Duodenal mucosa (tissue), 2 donors: ENCODE data around the gene DENND1A.

Source experiments
- H3K27ac ChIP-seq: one replicate; pipeline ENCODE4 v1.7.0; 2013; ENCODE audit warnings: low read depth, low read length
- H3K27me3 ChIP-seq, 2 donors: one replicate each; pipeline ENCODE4 v1.7.0; 2013; ENCODE audit warnings: low read length in 2 of 2, control low read depth in 1 of 2; ENCODE audit not compliant: insufficient read depth in 2 of 2, control insufficient read depth in 1 of 2
- H3K36me3 ChIP-seq, 2 donors: one replicate each; pipeline ENCODE4 v1.7.0; 2013; ENCODE audit warnings: low read length in 2 of 2, control low read depth in 1 of 2; ENCODE audit not compliant: insufficient read depth in 2 of 2, control insufficient read depth in 1 of 2
- H3K4me1 ChIP-seq, 2 donors: one replicate each; pipeline ENCODE4 v1.7.0; 2013; ENCODE audit warnings: low read length in 2 of 2, control low read depth in 1 of 2; ENCODE audit not compliant: insufficient read depth in 2 of 2, control insufficient read depth in 1 of 2
- H3K4me3 ChIP-seq, 2 donors: one replicate each; pipeline ENCODE4 v1.7.0; 2013; ENCODE audit warnings: low read length in 2 of 2, low read depth in 1 of 2
- H3K9ac ChIP-seq, 2 donors: one replicate each; pipeline ENCODE4 v1.7.0; 2013; ENCODE audit warnings: low read length in 2 of 2, low read depth in 1 of 2
- H3K9me3 ChIP-seq, 2 donors: one replicate each; pipeline ENCODE4 v1.7.0; 2013; ENCODE audit warnings: low read length in 2 of 2, control low read depth in 1 of 2; ENCODE audit not compliant: control insufficient read depth in 1 of 2

DENND1A gene

DNA sequence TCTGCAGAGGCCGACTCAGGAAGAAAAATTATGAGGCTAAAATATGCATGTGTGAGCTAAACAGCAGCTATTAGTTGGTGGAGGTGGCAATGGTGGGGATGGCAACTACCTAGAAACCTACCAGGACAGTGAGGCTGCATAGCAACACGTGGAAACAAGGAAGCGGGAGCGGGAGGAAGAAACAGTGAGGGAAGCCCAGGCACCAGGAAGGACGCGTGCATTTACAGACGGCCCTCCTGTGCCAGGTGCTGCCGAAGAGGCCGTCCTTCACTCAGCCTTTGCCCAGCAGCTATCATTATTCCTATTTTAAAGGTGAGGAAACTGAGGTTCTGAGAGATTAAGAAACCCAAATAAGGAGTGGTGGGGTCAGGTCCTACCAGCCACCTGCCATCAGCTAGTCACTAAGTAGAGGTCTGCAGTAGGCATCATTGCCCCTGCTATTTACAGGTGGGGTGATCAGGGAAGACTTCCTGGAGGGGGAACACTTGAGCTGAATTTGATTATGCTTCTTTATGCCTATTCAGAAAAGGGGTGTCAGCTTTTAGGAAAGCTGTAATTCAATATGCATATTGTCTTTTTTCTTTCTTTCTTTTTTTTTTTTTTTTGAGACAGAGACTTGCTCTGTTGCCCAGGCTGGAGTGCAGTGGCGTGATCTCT is 448.6 kb downstream of the DENND1A start:
- H3K9me3 ChIP-seq: no peaks in the 10 kb centered on the region
- no peaks in the 10 kb centered on the region for H3K36me3 ChIP-seq
- H3K4me3 ChIP-seq: no peak overlapping the region
- H3K4me1 ChIP-seq: peaks cover 62 to 69% of the 10 kb centered on the region in 2 donors
- no peak overlapping the region for H3K27ac ChIP-seq
- H3K9ac ChIP-seq: no peak overlapping the region
- no peaks in the 10 kb centered on the region for H3K27me3 ChIP-seq

DNA sequence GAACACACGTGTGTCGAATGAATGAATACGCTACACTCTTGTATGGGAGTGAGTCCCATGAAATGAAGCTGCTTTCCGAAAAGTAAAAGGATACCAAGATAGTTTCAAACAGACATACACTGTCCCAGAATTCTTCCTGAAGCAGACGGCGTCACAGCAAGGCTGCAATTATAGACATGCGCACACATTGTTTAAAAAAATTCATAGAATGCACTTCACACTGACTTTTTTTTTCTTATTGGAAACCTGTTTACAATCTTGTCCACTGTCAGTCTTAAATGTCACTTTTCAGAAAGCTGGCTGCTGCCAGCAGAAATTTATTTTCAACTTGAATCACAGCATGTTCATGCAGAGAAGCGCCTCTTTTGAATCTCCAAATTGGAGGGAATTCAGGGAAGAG is 449.1 kb downstream of the DENND1A start:
- no peaks in the 10 kb centered on the region for H3K9me3 ChIP-seq
- peaks cover 56 to 64% of the 10 kb centered on the region in 2 donors for H3K4me1 ChIP-seq
- H3K27ac ChIP-seq: no peak overlapping the region
- no peak overlapping the region for H3K9ac ChIP-seq
- no peak overlapping the region for H3K4me3 ChIP-seq
- H3K27me3 ChIP-seq: no peaks in the 10 kb centered on the region
- no peaks in the 10 kb centered on the region for H3K36me3 ChIP-seq

DNA sequence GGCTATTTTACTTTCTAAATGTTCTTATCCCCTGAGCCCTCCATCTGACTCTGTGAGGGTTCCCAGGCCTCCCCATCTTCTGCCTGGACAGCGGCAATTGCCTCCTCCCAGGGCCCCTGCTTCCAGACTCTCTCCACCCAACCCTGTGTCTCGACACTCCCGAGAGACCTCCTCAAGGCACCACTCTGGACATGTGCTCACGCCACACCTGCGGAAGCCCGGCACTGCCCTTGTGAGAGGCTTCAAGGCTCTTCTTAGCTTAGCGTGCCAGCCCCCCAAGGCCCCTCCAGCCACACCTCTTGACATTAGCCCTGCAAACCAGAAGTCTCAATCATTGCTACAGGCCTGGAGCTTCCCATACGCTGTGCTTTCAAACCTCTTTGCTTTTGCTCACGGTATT is 449.8 kb downstream of the DENND1A start:
- H3K9me3 ChIP-seq: no peaks in the 10 kb centered on the region
- no peak overlapping the region for H3K9ac ChIP-seq
- H3K36me3 ChIP-seq: no peaks in the 10 kb centered on the region
- H3K4me1 ChIP-seq: peaks cover 50 to 59% of the 10 kb centered on the region in 2 donors
- H3K27me3 ChIP-seq: no peaks in the 10 kb centered on the region
- H3K4me3 ChIP-seq: no peak overlapping the region
- no peak overlapping the region for H3K27ac ChIP-seq

DNA sequence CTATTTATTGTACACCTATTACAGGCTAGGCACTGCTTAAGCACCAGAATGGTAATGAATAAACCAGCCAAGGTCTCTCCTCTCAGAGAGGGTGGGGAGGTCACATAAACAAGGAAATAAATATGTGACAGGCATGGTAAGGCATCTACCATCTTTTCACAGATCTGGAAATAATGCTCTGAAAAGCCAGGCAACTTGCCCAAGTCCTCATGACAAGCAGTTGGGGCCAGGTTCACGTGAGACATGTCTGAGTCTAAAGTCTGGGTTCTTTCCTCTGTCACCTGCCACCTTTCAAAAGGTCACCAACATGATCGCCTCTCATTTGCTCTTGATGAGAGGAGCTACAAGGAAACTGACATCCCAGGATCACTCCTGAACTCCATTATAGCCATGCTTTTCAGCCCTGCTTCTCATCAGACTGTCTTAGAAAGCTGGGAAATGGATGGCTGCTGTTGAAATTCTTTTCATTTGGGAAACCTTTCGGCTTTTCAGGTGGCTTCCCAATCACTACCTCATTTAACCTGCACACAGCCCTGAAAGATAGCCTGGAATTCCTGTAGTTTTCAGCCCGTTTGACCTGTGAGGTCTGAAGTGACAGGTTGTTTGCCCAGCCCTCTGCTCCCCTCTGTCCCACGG is 450.8 kb downstream of the DENND1A start:
- peaks cover 40 to 49% of the 10 kb centered on the region in 2 donors for H3K4me1 ChIP-seq
- no peaks in the 10 kb centered on the region for H3K36me3 ChIP-seq
- H3K27me3 ChIP-seq: no peaks in the 10 kb centered on the region
- H3K9me3 ChIP-seq: no peaks in the 10 kb centered on the region
- no peak overlapping the region for H3K9ac ChIP-seq
- H3K27ac ChIP-seq: no peak overlapping the region
- peak overlapping the region in 1 of 2 donors; percentile 9 for H3K4me3 ChIP-seq

DNA sequence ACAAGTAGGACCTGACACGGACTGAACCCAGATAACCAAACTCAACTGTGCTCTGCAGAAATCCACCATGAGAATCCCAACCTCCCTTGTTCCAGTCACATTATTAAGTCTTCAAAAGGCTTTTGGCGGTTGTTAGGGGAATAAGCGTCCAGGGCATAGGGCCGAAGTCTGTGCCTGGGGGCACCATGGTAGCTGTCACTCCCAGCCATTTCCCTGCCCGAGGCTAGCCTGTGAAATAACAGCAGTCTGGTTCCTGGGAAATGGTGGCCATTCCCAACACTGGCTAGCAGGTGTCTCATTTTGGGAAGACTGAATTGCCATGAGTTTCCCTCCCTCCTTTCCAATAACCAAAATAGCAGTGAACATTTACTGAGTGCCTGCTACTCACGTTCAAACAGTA is 451.8 kb downstream of the DENND1A start:
- H3K9ac ChIP-seq: no peak overlapping the region
- no peaks in the 10 kb centered on the region for H3K9me3 ChIP-seq
- no peak overlapping the region for H3K4me3 ChIP-seq
- H3K27ac ChIP-seq: no peak overlapping the region
- H3K27me3 ChIP-seq: no peaks in the 10 kb centered on the region
- H3K4me1 ChIP-seq: peaks cover 32 to 40% of the 10 kb centered on the region in 2 donors
- no peaks in the 10 kb centered on the region for H3K36me3 ChIP-seq

DNA sequence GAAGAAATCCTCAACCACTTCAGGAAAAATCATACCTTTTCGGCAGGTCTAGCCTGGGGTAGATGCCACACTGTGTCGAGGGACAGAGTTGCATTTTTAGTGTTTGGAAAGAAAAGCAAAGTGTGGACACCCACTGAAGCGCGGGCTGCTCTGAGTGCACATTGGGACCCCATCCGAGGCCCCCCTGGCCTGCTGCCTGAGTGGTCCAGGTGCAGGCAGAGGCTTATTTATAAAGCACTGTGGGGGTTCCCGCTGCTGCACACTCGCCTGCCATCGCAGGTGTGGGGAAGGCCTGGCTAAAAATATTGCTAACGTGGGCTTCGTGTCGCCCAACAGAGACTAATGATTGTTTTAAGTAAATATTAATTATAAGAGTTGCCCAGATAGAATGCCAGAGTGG is 454.5 kb downstream of the DENND1A start:
- Histone ChIP-seq H3K27me3 (no peaks in the 10 kb centered on the region), H3K27ac (no peak overlapping the region), H3K4me1 (peaks cover 19 to 29% of the 10 kb centered on the region in 2 donors), H3K9me3 (no peaks in the 10 kb centered on the region), H3K4me3 (no peak overlapping the region), H3K9ac (no peak overlapping the region), H3K36me3 (no peaks in the 10 kb centered on the region)

DNA sequence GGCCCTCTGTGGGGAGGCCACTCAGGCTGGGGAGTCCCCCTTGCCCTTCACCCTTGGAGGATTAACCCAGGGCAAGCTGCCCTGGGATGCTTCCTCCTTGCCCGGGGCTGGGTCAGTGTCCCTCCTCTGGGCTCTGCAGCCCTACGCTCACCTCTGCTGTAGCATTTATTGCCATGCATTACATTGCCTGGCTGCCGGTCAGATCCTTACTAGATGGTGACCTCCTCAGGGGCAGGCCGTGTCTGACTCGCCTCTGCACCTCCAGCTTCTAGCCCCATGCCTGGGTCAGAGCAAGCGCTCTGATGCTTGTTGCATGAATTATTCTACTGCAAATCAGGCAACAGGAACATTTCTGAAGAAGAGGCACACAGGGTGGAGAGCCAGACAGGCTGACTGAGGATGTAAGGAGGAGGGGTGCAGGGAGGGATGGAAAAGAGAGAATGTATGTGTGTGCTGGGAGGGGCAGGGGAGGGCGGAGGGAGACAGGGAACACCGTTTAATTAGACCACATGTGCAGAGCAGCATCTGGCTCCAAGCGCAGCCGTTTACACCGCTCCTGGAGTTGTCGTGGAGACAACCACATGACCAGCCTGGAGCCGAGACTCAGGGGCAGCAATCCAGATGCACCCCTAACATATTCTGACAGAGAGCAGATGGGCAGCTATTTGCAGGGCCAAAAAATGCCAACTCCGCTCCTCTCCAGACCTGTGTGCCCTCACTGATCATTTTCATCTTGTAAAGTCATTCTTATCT is 456.9 kb downstream of the DENND1A start:
- H3K9me3 ChIP-seq: no peaks in the 10 kb centered on the region
- no peak overlapping the region for H3K4me3 ChIP-seq
- no peaks in the 10 kb centered on the region for H3K27me3 ChIP-seq
- H3K27ac ChIP-seq: no peak overlapping the region
- no peaks in the 10 kb centered on the region for H3K36me3 ChIP-seq
- H3K9ac ChIP-seq: no peak overlapping the region
- peaks cover 0 to 17% of the 10 kb centered on the region in 2 donors for H3K4me1 ChIP-seq

DNA sequence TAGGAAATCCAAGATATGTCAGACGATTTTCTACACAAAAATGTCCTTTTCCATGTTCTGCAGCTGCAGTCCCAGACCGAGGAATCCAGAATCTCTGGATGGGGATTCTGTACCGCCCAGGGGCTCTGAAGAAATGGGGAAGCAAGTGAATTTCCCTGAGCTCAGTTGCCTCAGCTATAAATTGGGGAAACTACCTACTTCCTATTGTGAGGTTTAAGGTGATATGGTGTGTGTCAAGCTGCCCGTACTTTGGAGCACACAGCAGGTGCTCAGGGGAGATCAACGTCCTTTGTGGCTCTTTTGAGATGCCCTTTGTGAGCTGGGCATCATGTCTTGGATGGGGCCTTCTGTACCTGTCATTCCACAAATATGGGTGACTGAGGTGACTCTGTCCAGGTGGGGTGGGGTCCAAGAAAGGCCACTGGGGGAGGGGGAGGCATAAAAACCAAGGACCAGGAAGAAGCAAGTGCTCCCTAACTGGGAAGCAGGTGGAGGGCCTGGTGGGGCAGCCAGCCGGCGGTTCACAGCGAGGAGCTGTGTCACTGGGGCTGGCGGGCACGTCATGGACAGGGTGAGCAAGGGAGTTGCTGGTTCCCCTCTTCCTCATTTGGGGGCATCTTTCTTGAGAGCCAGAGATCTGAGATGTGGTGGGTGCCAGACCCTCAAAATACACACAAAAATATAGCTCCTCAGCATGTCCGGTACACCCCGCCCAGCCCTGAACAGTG is 457.9 kb downstream of the DENND1A start:
- Histone ChIP-seq H3K27ac (no peak overlapping the region), H3K9ac (no peak overlapping the region), H3K9me3 (no peaks in the 10 kb centered on the region), H3K4me3 (no peak overlapping the region), H3K27me3 (no peaks in the 10 kb centered on the region), H3K36me3 (no peaks in the 10 kb centered on the region), H3K4me1 (peaks cover 0 to 17% of the 10 kb centered on the region in 2 donors)

DNA sequence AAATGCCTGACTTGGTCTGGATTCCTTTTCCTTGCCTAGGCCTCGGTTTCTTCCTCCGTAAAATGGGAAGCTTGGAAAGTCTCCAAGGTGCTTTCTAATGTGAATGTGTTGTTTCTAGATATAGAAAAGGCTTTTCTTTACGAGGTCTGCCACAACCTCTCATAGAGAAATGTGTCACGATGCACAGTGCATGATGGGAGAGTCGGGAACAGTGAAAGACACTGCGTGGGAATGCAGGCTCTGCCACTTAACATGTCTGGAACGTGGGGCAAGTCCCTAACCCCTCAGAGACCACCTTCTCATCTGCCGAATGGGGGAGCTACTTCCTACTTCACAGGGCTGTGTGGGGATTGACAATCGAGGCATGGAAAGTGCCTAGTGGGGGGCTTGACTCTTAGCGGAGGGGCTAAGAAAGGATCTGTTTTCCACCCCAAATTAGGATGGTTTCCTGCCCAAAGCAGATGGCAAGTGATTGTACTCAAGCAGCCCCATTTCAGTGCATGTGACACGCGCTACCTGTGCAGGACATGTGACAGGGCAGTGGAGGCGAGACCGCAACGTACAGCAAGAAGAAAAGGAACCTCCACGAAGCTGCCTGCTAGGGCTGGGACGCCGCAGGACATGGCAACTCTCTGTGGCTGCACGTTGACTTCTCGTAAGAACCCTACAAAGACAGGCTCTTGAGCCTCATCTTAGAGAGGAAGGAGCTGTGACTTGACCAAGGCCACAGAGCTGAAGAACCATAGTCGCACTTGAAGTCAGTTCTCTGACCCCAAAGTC is 458.7 kb downstream of the DENND1A start:
- H3K27ac ChIP-seq: no peak overlapping the region
- H3K4me1 ChIP-seq: peaks cover 0 to 17% of the 10 kb centered on the region in 2 donors
- H3K27me3 ChIP-seq: no peaks in the 10 kb centered on the region
- H3K4me3 ChIP-seq: no peak overlapping the region
- H3K9ac ChIP-seq: no peak overlapping the region
- no peaks in the 10 kb centered on the region for H3K36me3 ChIP-seq
- no peaks in the 10 kb centered on the region for H3K9me3 ChIP-seq
